ENCODE measurements around the gene GSK3B.

The GSK3B gene

GRCh38 chr3:119950666-119951325 is 143.5 kb downstream of the GSK3B start:
- no peaks in the 10 kb centered on the region for H3K4me1 ChIP-seq (ENCODE audit: control insufficient read depth, insufficient read depth, low read length)
- no peak overlapping the region for H3K4me3 ChIP-seq (ENCODE audit: insufficient read depth, low read depth, low read length)
- no peaks in the 10 kb centered on the region for H3K36me3 ChIP-seq (ENCODE audit: control insufficient read depth, insufficient read depth, low read length)
- H3K27ac ChIP-seq (ENCODE audit: insufficient read depth, low read depth, low read length, poor library complexity, severe bottlenecking) = no peak overlapping the region
- 94% methylated on average over 2 to 3 of the region's 3 CpGs for WGBS, 2 experiments
- H3K27me3 ChIP-seq (ENCODE audit: control insufficient read depth, insufficient read depth, low read length, poor library complexity, severe bottlenecking) = no peaks in the 10 kb centered on the region
- no peaks in the 10 kb centered on the region for H3K9me3 ChIP-seq (ENCODE audit: control insufficient read depth, low read length)

GRCh38 chr3:119945291-119945690 is 149.0 kb downstream of the GSK3B start:
- no peaks in the 10 kb centered on the region for H3K36me3 ChIP-seq (ENCODE audit: control insufficient read depth, insufficient read depth, low read length)
- WGBS, 2 experiments = 67 to 80% methylated on average over 1 of the region's 1 CpG
- H3K4me1 ChIP-seq (ENCODE audit: control insufficient read depth, insufficient read depth, low read length) = no peaks in the 10 kb centered on the region
- H3K9me3 ChIP-seq (ENCODE audit: control insufficient read depth, low read length) = no peaks in the 10 kb centered on the region
- no peak overlapping the region for H3K4me3 ChIP-seq (ENCODE audit: insufficient read depth, low read depth, low read length)
- no peaks in the 10 kb centered on the region for H3K27me3 ChIP-seq (ENCODE audit: control insufficient read depth, insufficient read depth, low read length, poor library complexity, severe bottlenecking)
- no peak overlapping the region for H3K27ac ChIP-seq (ENCODE audit: insufficient read depth, low read depth, low read length, poor library complexity, severe bottlenecking)

GRCh38 chr3:119944091-119944490 is 150.2 kb downstream of the GSK3B start:
- H3K9me3 ChIP-seq (ENCODE audit: control insufficient read depth, low read length) = no peaks in the 10 kb centered on the region
- WGBS, 2 experiments = 92 to 94% methylated on average over 2 of the region's 2 CpGs
- H3K27ac ChIP-seq (ENCODE audit: insufficient read depth, low read depth, low read length, poor library complexity, severe bottlenecking) = no peak overlapping the region
- H3K4me1 ChIP-seq (ENCODE audit: control insufficient read depth, insufficient read depth, low read length) = no peaks in the 10 kb centered on the region
- no peaks in the 10 kb centered on the region for H3K36me3 ChIP-seq (ENCODE audit: control insufficient read depth, insufficient read depth, low read length)
- no peaks in the 10 kb centered on the region for H3K27me3 ChIP-seq (ENCODE audit: control insufficient read depth, insufficient read depth, low read length, poor library complexity, severe bottlenecking)
- no peak overlapping the region for H3K4me3 ChIP-seq (ENCODE audit: insufficient read depth, low read depth, low read length)

- H3K27ac ChIP-seq (ENCODE audit: insufficient read depth, low read depth, low read length, poor library complexity, severe bottlenecking) = no peak overlapping the region
- H3K9me3 ChIP-seq (ENCODE audit: control insufficient read depth, low read length) = no peaks in the 10 kb centered on the region
- H3K4me3 ChIP-seq (ENCODE audit: insufficient read depth, low read depth, low read length) = no peak overlapping the region
- H3K36me3 ChIP-seq (ENCODE audit: control insufficient read depth, insufficient read depth, low read length) = no peaks in the 10 kb centered on the region
- 100% methylated on average over 1 of the region's 1 CpG for WGBS, 2 experiments
- H3K27me3 ChIP-seq (ENCODE audit: control insufficient read depth, insufficient read depth, low read length, poor library complexity, severe bottlenecking) = no peaks in the 10 kb centered on the region
- H3K4me1 ChIP-seq (ENCODE audit: control insufficient read depth, insufficient read depth, low read length) = no peaks in the 10 kb centered on the region
These were observed 155.2 kb downstream of the GSK3B start for GRCh38 chr3:119939077-119939476.

GRCh38 chr3:119937229-119937628 is 157.0 kb downstream of the GSK3B start:
- 89 to 94% methylated on average over 2 of the region's 2 CpGs for WGBS, 2 experiments
- Histone ChIP-seq H3K36me3 (ENCODE audit: control insufficient read depth, insufficient read depth, low read length) (no peaks in the 10 kb centered on the region), H3K4me3 (ENCODE audit: insufficient read depth, low read depth, low read length) (no peak overlapping the region), H3K27me3 (ENCODE audit: control insufficient read depth, insufficient read depth, low read length, poor library complexity, severe bottlenecking) (no peaks in the 10 kb centered on the region), H3K4me1 (ENCODE audit: control insufficient read depth, insufficient read depth, low read length) (no peaks in the 10 kb centered on the region), H3K9me3 (ENCODE audit: control insufficient read depth, low read length) (no peaks in the 10 kb centered on the region), H3K27ac (ENCODE audit: insufficient read depth, low read depth, low read length, poor library complexity, severe bottlenecking) (no peak overlapping the region)

- no peaks in the 10 kb centered on the region for H3K27me3 ChIP-seq (ENCODE audit: control insufficient read depth, insufficient read depth, low read length, poor library complexity, severe bottlenecking)
- no peak overlapping the region for H3K4me3 ChIP-seq (ENCODE audit: insufficient read depth, low read depth, low read length)
- 100% methylated on average over 3 of the region's 3 CpGs for WGBS, 2 experiments
- H3K4me1 ChIP-seq (ENCODE audit: control insufficient read depth, insufficient read depth, low read length) = no peaks in the 10 kb centered on the region
- H3K27ac ChIP-seq (ENCODE audit: insufficient read depth, low read depth, low read length, poor library complexity, severe bottlenecking) = no peak overlapping the region
- no peaks in the 10 kb centered on the region for H3K9me3 ChIP-seq (ENCODE audit: control insufficient read depth, low read length)
- H3K36me3 ChIP-seq (ENCODE audit: control insufficient read depth, insufficient read depth, low read length) = no peaks in the 10 kb centered on the region
These were observed 160.0 kb downstream of the GSK3B start for GRCh38 chr3:119934249-119934648.

GRCh38 chr3:119933207-119933606 is 161.0 kb downstream of the GSK3B start:
- no peak overlapping the region for H3K27ac ChIP-seq (ENCODE audit: insufficient read depth, low read depth, low read length, poor library complexity, severe bottlenecking)
- 92 to 99% methylated on average over 5 of the region's 5 CpGs for WGBS, 2 experiments
- H3K27me3 ChIP-seq (ENCODE audit: control insufficient read depth, insufficient read depth, low read length, poor library complexity, severe bottlenecking) = no peaks in the 10 kb centered on the region
- no peaks in the 10 kb centered on the region for H3K36me3 ChIP-seq (ENCODE audit: control insufficient read depth, insufficient read depth, low read length)
- H3K4me3 ChIP-seq (ENCODE audit: insufficient read depth, low read depth, low read length) = no peak overlapping the region
- no peaks in the 10 kb centered on the region for H3K4me1 ChIP-seq (ENCODE audit: control insufficient read depth, insufficient read depth, low read length)
- no peaks in the 10 kb centered on the region for H3K9me3 ChIP-seq (ENCODE audit: control insufficient read depth, low read length)

- 89% methylated on average over 1 of the region's 1 CpG; no CpG with 5 or more reads in 1 of the 2 experiments for WGBS, 2 experiments
- Histone ChIP-seq H3K4me3 (ENCODE audit: insufficient read depth, low read depth, low read length) (no peak overlapping the region), H3K9me3 (ENCODE audit: control insufficient read depth, low read length) (no peaks in the 10 kb centered on the region), H3K27me3 (ENCODE audit: control insufficient read depth, insufficient read depth, low read length, poor library complexity, severe bottlenecking) (no peaks in the 10 kb centered on the region), H3K27ac (ENCODE audit: insufficient read depth, low read depth, low read length, poor library complexity, severe bottlenecking) (no peak overlapping the region), H3K4me1 (ENCODE audit: control insufficient read depth, insufficient read depth, low read length) (no peaks in the 10 kb centered on the region), H3K36me3 (ENCODE audit: control insufficient read depth, insufficient read depth, low read length) (no peaks in the 10 kb centered on the region)
These were observed 164.0 kb downstream of the GSK3B start for GRCh38 chr3:119930286-119930685.

- Histone ChIP-seq H3K27ac (ENCODE audit: insufficient read depth, low read depth, low read length, poor library complexity, severe bottlenecking) (no peak overlapping the region), H3K4me1 (ENCODE audit: control insufficient read depth, insufficient read depth, low read length) (no peaks in the 10 kb centered on the region), H3K27me3 (ENCODE audit: control insufficient read depth, insufficient read depth, low read length, poor library complexity, severe bottlenecking) (no peaks in the 10 kb centered on the region), H3K36me3 (ENCODE audit: control insufficient read depth, insufficient read depth, low read length) (no peaks in the 10 kb centered on the region), H3K9me3 (ENCODE audit: control insufficient read depth, low read length) (no peaks in the 10 kb centered on the region), H3K4me3 (ENCODE audit: insufficient read depth, low read depth, low read length) (no peak overlapping the region)
- WGBS, 2 experiments = 94 to 98% methylated on average over 2 of the region's 2 CpGs
These were observed 167.1 kb downstream of the GSK3B start for GRCh38 chr3:119927190-119927589.

GRCh38 chr3:119924111-119925094 is 169.8 kb downstream of the GSK3B start:
- H3K4me1 ChIP-seq (ENCODE audit: control insufficient read depth, insufficient read depth, low read length) = no peaks in the 10 kb centered on the region
- WGBS, 2 experiments = 94 to 95% methylated on average over 6 to 7 of the region's 7 CpGs
- H3K27ac ChIP-seq (ENCODE audit: insufficient read depth, low read depth, low read length, poor library complexity, severe bottlenecking) = no peak overlapping the region
- H3K9me3 ChIP-seq (ENCODE audit: control insufficient read depth, low read length) = no peaks in the 10 kb centered on the region
- H3K4me3 ChIP-seq (ENCODE audit: insufficient read depth, low read depth, low read length) = no peak overlapping the region
- peaks cover 8% of the 10 kb centered on the region for H3K36me3 ChIP-seq (ENCODE audit: control insufficient read depth, insufficient read depth, low read length)
- no peaks in the 10 kb centered on the region for H3K27me3 ChIP-seq (ENCODE audit: control insufficient read depth, insufficient read depth, low read length, poor library complexity, severe bottlenecking)
